GM18499 (cell line): Measurements from ENCODE around the gene UBE2Q2.

Experiments used
- ATAC-seq: cut with Tn5 transposase; IDR thresholded peaks from one replicate; pipeline ENCODE4 v1.9.1; 2021; ENCODE audit warnings: moderate number of reproducible peaks; ENCODE audit not compliant: insufficient read depth, unreplicated experiment

UBE2Q2 gene

DNA sequence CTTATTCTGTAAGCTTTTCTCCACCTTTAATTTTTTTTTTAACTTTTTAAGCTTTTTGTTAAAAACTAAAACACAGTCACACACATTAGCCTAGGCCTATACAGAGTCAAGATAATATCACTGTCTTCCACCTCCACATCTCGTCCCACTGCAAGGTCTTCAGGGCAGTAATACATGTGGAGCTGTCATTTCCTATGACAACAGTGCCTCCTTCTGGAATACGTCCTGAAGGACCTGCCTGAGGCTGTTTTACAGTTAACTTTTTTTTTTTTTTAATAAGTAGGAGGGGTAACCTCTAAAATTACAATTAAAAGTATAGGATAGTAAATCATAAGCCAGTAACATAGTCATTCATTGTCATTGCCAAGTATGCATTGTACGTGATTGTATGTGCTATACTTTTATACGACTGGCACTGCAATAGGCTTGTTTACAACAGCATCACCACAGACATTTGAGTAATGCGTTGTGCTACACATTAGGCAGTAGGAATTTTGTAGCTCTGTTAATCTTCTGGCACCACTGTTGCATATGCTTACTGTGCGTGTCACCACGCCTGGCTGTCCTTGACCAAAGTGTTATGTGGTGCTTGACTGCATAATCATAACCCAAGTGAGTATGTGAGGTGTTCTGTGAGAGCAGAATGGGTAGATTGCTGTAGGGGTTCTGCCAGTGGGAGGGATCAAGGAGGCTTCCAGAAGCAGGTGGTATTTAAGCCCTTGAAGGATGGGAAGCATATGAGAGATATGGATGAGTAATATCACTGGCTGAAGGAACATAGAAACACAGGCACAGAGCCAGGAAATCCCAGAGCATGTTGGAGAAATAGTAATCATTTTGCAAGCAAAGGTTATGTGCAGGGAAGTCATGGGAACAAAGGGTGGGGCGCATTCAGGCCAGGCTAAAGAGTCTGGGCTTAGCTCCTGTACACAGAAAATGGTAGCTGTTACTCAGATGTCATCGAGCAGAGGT lies 78.8 kb downstream of the UBE2Q2 start:
- no peak for ATAC-seq

DNA sequence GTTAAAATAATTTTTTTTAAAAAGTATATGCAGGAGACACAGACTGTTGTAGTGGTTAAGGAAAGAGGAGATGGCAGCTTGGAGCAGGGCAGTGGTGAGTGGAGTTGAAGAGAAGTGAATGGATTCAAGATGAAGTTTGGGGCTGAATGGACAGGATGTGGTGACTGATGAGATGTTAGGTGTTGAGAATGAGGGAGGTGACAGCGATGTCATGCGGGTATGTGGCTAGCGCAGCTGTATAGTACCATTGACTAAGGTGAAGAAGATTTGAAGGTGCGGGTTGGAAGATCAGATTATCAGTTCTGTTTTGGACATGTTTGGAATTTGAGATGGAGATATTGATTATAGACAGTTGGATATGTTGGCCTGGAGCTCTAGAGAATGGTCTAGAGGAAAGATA lies 80.5 kb downstream of the UBE2Q2 start:
- no peak for ATAC-seq

DNA sequence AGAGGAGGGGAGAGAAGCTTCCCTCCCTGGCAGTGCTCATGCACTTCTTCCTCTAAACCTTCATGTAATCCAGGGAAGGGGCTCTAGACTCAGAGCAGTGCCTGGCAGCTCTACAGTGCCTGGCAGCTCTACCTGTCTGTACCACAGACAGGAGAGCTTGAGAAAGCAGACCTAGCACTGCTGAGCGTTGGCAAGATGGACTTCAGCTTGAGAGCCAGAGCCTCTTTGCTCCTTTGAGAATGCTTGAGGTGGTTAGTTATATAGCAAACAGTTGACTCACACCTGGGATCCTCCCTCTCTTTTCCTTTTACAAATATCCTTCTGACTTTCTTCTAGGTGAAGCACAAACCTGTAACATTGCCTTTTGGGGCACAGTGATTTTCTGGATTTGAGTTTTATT lies 81.3 kb downstream of the UBE2Q2 start:
- no peak for ATAC-seq

DNA sequence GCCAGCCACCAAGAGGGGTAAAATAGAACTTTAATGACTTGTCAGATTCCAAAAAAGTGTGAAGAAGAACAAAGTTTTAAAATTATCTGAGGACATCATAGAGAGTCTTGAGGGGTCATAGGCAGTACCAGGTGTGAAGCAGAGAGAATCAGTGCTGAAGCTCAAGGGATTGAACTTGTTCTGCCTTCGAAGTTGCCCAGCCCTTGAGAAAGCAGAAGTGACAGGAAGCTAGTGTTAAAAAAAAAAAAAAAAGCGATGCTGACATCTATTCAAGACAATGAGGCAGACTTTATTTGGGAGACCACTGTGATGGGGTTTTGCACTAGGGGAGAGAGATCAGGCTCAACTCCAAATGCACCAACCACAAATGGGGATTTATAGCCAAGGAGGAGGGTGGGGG lies 82.2 kb downstream of the UBE2Q2 start:
- ATAC-seq = no peak

DNA sequence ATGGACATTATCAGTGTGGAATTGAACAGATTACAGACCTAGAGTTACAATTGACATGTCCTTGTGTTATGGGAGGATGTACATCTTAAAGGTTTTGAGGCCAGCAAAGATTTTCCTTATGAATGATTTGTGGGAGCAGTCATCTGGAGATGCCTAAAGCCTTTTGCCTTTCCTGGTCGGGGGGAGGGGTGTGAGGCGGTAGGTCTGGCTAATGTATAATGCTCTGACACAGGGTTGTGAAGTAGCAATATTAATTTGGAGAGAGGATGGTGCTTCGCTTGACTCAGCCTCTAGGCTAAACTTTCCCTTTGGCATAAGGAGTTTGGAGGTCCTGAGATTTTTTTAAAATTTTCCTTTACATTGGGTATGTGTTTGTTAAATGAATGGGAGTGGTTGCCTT lies 83.7 kb downstream of the UBE2Q2 start:
- no peak for ATAC-seq

DNA sequence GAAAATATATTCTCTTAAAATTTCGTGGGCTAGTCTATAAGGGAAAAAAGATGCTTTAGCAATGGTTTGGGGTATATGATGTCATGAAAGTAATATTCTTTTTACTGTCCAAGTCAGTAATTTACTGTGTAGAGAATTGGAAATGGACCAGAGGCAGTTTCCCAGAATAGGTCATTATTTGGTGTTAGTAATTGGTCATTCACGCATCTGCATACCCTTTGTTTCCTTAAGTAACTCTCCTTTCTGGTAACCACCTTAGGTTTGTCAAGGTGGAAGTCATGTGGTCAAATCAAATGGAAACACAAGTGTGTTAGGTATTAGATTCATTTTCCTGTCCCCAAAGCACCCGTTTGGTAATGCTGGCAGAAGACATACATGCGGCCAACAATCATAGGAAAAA lies 84.4 kb downstream of the UBE2Q2 start:
- ATAC-seq = no peak

DNA sequence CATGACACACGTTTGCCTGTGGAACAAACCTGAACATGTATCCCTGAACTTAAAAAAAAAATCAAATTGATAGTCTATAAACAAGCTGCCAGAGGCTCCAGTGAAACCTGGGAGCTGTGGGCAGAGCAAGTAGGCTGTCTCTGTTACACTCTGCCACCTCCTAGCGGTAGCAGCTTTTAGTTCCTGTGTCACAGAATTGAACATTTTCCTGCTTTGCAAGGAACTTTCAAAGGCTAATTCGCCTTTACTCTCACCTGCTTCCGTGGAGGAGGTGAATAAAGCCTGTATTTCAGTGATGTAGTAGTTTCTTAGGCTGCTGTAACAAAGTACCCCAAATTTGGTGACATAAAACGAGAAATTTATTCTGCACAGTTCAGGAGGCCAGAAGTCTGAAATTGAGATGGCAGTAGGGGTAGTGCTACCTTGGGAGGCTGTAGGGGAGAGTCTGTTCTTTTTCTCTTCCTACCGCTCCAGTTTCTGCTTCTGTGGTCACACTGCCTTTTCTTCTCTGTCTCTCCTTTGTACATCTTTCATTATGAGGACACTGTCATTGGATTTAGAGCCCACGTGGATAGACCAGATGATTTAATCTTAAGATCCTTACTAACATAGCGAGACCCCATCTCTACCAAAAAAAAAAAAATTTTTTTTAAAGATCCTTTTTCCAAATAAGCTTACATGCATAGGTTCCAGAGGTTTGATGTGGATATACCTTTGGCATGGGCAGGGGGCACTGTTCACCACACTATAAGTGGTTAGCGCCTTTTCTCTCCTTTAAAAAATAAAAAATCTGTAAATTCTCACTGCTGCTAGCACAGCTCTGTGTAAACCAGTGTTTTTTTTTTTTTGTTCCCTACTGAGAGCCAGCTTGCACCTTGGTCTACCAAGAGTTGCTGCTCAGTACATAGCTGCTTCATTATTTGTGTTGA lies 85.7 kb downstream of the UBE2Q2 start:
- ATAC-seq = no peak

DNA sequence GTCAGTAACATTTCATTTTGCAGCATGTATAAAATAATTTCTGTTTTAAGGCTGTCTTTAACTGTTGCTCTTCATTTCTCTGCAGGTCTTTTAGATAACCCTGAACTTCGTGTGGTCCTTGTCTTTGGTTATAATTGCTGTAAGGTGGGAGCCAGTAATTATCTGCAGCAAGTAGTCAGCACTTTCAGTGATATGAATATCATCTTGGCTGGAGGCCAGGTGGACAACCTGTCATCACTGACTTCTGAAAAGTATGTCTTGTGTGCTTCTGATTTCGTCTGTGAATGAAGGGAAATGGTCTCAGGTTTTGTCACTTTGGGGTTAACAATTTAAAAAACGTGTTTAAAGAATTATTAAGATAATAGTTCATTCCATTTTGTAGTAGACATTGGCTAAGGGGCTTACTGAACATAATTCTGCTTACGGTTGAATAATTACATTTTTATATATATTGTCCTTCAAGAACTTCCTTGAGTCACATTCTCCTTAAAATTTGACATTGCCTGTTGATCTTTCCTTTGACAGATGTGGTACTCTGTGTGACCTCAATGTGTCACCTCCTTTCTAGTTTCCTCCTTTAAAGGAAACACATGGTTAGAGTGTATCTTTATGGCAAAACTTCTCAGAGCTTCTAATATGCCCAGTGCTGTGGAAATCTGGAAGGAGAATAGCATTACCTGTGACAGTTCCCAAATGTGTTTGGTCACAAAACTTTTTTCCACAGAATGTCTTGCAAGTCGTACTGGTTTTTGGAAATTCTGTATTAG lies 86.7 kb downstream of the UBE2Q2 start:
- no peak for ATAC-seq

DNA sequence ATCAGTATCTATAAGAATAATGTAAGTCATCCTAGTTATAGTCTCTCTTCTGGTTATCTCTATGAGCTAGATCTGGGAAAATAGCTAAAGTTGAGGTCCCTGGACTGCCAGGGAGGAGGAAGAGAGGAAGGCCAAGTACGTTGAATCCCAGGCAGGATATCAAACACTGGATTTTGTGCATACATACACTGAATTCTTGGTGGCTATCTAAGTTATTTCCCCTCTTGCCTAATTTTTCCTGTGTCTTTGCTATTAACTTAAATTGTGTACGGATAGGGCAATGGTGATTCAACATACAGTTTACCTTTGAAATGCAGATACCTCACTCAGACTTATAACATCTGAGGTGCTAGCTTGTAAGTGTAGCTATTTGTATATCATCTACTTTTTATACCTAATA lies 87.6 kb downstream of the UBE2Q2 start:
- ATAC-seq = no peak

DNA sequence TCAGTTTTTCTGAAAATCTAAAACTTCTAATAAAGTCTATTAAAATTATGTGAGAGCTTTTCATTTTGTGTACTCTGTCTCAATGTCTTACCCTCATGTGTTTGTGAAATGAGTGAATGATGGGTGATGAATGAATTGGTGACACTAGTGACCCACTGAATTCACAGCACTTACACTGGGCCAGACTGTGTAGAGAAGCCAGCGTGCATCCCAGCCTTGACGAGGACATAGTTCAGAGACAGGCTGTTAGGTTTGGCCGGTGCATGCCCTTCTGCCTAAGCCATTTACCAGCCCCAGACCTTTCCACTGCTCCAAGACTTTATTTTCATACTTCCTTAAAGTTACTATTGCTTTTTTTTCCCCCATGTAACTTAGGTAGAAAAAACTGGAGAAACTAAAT lies 99.2 kb downstream of the UBE2Q2 start:
- no peak for ATAC-seq

DNA sequence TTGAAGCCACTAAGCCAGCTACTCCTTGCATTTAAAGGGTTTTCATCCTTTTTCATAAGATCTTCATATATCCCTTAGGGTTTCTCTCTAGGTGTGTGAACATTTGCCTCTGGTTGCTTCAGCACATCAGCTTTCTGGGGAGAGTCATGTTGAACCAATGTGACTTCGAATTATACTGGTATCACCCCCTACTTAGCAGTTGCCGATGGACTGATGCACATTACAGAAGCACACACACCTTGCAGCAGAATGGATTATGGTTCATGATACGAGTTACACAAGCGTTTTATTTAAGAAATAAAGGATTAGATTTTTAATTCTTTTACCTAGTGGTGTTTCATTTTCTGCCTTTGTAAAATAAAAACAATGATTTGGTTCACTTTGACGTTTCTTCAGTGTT lies 100.0 kb downstream of the UBE2Q2 start:
- no peak for ATAC-seq

DNA sequence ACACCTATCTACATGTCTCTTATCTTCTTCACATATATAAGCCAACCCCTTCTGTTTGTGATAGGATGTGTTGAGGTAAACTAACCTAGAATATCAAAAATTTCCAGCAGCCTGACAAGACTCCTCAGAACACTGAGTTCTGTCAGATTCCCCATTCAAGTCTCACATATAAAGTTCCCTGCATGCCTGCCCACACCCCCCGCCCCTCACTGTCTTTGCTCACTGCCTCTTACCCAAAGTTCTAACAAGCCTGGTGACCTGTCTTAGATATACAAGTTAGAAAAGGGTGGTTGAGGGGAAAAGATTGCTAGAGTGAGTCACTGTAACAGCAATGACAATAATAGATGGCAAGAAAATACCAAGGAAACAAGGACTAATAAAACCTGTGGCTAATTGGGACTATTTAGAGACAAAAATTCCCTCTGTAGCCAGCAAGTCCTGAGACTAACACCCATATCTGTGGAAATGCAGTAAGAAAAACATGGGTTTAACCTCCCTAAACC lies 100.5 kb downstream of the UBE2Q2 start:
- ATAC-seq = no peak

DNA sequence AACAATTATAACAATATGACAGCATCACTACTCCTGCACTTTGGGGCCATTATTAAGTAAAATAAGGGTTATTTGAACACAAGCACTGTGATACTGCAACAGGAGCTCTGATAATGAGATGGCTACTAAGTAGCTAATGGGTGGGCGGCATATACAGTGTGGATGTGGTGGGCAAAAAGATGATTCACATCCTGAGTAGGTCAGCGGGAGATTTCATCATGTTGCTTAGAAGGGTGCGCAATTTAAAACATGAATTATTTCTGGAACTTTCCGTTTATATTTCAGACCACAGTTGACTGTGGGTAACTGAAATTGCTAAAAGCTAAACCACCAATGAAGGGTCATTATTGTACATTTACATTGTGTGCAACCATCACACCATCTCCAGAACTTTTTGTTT lies 102.7 kb downstream of the UBE2Q2 start:
- no peak for ATAC-seq

DNA sequence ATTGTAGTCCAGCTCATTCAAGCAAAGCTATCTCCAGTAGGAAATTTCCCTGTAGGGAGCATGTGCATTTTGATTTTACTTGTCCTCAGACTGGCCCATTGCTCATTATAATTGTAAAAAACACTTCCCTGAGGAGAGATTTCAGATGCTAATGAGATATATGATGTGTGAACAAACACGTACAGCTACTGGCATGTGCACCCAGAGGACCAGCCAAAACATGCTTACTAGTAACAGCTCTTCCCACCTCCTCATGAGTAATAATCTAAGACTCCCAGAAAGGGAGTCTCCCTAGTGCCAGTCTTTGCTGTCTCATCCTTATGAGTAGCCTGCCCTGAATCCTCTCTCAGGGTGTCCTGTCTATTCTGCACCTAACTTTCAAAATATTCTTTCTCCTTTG lies 103.8 kb downstream of the UBE2Q2 start:
- no peak for ATAC-seq

DNA sequence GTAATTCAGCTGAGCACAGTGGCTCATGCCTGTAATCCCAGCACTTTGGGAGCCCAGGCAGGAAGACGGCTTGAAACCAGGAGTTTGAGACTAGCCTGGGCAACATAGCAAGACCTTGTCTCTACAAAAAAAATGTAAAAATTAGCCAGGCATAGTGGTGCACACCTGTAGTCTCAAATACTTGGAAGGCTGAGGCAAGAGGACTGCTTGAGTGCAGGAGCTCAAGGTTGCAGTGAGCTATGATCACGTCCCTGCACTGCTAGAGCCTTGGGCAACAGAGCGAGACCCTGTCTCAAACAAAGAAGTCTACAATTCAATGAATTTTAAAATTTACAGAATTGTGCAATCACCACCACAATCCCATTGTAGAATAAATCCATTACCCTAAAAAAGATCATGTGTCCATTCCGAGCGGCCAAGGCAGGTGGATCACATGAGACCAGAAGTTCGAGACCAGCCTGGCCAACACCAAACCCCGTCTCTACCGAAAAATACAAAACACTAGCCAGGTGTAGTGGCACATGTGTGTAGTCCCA lies 105.6 kb downstream of the UBE2Q2 start:
- ATAC-seq = no peak
